Femur (tissue), 1 donor: ENCODE measurements around the gene POLL.

Experiments used
- DNase-seq: peaks from one replicate; pipeline ENCODE4 v3.0.0-alpha.2; 2017

POLL gene

DNA sequence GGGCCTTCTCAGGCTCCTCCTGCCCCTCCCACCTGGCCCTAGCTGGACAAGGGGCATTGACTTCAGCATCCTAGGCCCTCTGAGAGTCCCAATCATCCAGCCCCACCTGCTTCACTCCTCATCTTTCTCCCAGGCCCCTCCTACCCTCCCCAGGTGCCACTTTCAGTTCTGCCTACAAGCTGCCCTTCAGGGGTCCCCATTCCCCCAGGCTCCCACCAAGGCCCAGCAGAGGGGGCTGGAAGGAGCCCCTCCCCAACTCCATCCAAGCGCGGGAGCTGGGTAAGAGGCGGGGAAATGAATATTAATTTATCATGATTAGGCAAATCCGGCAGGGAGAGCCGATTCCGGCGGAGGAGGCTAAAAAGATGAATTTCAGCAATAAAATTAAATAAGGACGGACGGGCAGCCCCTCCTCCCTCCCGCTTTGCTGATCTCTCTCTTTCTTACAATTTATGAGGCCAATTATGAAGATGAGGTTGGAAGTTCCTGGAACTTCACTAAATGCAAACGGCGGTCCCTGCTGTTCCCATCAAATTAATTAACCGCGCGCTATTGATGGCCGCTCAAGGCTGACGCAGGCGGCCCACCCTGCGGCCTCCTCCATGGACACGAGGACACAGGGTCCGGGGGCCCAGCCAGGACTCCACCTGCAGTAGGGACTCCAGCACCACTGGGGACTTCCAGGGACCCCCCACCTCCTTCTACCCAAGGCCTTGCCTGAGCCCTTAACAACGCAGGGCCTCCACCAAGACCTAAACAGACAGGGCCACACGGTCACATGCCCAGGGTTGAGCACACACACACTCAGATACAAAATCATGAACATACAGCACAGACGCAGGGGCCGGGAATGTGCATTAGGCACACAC lies 13.9 kb downstream of the POLL start:
- DNase-seq = no peak

DNA sequence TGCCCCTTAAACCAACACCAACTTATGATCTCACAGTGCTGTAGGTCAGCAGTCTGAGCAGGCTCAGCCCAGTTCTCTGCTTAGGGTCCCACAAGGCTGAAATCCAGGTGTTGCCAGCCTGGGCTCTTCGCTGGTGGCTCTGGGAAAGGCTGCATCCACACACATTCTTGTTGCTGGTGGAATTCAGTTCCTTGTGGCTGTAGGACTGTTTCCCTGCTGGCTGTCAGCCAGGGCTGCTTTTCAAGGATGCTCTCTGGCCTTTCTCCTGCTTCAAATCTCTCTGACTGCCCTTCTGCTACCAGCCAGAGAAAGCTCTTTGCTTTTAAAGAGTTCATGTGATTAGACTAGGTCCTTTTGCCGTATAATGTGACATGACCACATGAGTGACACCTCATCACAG lies 15.3 kb downstream of the POLL start:
- no peak for DNase-seq

DNA sequence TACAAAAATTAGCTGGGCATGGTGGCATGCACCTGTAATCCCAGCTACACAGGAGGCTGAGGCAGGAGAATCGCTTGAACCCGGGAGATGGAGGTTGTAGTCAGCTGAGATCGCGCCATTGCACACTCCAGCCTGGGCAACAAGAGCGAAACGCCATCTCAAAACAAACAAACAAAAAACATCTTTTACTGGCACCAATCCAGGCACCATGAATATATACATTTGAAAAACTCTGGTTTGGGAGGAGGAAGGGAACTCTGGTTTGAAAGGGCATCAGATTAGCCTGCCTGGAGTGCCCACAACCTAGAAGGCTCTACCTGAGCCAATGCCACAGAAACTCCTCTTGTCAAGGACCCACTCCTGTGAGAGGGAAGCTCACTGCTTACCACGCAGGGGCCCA lies 15.9 kb downstream of the POLL start:
- DNase-seq = no peak

DNA sequence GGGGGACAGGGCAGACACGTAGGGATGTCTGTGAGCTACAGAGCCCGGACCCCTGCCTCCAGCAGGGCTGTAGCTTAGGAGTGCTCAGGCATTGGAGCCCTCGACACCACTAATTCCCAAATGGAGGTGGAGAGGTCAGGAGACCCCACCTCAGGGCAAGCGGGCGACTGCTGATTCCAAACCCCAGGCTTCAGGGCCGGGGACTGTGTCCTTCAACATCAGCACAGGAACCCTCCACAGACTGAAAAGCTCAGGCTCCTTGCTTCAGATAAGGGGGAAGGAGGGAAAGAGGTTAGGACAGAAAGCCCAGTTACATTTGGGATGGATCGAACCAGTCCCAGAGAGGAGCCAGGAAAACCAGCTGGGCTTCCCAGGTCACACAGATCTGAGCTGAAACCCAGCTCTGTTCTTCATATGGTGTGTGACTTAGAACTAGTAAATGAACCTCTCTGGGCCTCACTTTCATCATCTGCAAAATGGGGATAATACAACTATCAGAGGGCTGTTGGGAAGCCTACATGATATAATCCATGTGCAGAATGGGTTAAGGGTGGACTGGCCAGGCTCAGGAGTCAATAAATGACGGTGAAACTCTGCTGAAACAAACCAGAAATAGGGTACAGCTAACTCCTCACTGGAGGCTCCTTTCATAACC lies 16.7 kb downstream of the POLL start:
- DNase-seq = no peak

DNA sequence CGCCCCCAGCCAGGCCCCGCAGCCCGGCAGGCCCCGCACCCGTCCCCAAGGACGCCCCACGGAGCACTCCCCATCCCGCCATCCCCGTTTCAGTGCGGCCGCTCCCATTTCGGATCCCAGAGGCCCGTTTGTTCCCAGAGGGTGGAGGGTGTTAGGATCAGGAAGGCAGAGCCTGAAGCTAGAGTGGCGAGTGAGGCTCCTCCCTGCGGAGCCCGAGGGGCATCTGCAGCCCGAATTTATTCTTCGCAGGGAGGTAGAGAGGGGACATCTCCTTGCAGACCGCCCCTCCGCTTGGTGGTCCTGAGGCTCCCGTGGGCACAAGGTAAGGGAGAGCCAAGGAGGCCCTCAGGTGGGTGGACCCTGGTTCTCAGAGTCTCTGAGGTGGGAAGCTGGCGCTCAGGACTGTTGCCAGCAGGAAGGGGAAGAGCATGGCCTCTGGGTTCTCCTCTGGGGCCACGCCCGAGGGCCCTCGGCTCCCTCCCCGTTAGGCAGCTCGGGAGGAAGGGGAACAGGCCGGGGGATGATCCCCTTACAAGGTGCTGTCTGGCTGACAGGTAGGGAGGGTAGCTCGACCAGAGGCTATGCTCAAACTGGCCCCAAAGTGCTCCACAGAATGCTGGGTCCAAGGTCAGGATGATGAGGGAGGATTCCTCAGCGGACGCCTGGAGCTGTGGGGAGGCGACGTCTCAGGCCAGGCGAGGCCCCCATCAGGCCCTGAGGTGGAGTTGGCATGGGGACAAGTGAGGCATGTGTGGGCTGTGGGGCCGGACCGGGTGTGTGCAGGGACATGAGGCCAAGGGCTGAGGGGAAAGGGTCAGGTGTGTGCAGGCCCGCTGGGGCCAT lies 17.4 kb downstream of the POLL start:
- DNase-seq = peak; percentile 43

DNA sequence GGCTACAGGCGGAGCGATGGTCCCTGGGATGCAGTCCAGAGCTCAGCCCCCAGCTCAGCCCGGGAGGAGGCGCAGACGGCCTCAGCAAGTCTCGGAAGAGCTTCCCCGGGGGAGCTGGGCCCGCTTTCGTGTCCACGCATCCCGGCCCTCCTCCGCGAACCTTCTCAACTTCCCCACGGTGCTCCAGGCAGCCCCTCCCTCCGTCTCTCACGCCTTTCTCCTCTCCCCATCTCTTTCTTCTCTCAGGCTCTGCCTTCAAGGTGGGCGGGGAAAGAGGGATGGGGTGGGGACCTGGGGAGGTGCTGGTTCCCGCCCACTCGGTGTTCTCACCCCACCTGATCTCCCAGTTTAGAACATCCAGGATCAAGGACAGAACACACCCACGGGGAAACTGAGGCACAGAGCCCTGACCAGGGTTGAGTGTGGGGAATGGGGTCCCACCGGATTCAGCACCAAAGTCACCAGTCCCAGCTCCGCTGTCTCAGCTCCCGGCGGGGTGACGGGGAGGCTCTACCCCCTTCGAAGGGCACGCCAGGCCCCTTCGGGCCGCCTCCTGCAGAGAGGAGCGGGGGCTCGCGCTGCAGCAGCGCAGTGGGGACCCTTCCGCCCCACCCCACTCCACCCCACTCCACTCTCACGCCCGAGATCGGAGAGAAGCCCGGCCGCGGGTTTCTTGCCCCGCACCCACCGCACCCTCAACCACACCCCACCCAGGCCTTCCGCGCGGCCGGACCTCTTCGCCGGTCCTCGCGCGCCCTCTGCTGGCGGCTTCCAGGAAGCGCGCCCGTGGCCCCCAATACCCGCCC lies 18.2 kb downstream of the POLL start:
- DNase-seq = peak; percentile 88

DNA sequence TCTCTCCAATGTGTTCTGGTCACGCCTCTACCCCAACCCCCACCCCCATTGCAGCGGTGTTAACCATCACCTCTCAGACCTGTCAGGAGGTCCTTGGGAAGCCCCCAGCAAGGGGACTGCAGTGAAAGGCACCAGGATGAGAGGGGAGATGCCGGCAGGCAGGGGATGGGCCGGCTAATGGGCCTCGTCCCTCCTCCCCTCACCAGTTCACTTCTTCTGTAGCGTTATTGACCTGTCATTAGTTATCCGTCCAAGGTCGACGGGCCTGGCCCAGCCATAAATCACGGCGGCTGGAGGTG lies 18.8 kb downstream of the POLL start:
- peak; percentile 25 for DNase-seq

DNA sequence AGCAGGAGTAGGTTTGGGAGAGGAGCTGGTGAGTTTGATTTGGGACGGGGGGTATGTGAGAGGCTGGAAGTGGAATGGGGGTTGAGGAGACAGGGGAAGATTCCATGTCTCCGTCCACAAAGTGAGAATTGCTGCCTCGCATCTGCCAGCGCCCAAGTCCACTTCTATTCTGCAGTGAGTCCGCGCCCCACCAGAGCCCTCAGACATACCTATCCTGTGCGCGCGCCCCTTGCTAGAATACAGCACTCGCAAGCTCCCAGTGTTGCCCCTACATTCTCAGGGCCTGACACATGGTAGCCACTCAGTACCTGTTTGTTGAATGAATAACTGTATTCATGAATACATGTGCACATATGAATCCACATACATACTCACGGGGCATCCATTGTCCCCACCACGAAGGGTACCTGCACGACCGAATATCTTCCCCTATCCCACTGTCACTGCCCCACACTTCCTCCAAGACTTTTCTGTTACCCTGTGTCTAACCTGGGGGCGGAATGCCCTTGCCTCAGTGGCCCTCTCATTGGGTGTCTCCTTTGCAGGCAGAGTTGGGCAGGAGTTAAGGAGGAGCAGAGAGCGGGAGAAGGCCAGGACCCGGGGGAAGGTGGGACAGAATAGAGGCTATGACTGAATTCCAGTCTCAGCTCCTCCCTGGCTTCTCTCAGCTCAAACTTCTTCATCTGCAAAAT lies 19.9 kb downstream of the POLL start:
- DNase-seq = peak; percentile 15

DNA sequence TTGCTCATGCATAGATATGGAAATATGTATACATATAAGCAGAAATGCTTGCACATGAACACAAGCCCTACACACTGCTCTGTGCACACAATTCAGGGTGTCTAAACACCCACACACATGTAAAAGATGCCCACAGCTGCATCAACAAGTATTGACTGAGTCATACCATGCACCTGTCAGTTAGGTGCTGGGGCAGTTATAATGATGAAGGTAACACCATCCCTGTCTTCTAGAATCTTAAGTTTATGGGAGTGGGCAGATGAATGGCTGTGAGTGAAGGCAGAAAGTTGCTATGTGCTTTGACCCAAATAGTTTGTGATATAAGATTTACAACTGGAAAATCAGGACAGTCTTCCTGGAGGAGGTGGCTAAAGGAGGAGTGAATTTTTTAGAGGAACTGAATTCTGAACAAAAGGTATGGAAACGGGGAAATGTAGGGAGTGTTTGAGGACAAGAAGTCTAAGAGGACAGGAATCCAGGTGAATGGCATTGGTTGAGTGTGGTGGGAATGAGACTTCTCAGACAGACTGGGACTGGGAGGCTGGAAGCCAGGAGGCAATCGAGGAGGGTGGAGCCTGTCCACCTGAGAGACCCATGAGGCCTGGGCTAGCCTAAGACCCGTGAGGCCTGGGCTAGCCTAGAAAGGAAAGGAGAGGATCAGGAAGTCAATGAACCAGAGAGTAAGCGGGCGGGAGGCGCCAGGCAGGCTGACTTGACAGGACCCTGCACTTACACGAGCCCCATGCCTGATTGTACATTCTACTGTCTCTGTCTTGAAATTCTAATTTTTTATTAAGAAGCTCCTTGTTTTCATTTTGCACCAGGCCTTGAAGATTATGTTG lies 20.7 kb downstream of the POLL start:
- DNase-seq = peak; percentile 13

DNA sequence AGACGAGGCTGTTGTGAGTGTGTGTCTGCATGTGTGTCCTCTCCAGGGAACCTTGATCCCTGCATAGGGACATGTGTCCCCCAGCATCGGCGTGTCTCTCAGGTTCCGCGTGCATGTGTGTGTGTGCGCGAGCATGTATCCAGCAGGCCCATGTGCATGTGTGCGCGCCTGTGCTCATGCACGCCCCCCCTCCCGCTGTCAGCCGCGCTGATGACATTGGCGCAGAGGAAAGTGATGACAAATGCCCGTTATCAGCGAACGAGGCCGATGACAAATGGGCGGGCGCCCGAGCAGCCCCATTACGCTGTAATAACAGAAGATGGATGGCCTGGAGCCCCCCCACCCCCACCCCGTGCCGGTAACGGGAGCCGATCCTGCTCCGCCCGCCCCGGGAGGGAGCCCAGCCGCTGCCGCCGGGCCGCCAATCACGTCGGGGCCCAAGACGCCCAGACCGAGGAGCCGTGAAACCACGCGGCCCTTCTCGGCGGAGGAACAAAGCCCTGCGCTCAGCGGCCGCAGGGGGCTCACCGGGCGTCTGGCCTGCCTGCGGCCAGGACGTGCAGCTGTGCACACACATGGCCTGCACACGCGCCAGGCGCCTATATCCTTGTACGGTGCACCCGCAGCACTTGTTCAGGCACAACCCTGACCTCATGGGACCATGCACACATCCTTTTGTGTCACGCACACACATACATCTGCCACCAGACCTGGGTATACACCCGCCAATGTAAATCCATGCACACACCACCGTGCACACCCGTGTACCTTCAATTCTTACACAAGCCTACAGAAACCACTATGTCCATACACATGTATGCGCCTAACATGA lies 21.5 kb downstream of the POLL start:
- peak; percentile 49 for DNase-seq

DNA sequence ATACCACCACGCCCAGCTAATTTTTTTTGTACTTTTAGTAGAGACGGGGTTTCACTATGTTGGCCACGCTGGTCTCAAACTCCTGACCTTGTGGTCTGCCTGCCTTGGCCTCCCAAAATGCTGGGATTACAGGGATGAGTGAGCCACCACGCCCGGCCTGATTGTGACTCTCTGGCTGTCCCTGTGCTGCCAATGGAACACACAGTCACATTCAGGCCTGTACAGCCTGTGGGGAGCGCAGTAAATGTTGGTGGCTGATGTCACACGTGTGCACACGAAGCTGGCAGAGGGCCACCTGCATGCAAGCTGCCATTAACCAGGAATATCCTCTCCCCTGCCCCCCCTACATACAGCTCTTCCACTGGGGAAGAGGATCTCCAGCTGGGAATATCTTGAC lies 22.1 kb downstream of the POLL start:
- peak; percentile 24 for DNase-seq

DNA sequence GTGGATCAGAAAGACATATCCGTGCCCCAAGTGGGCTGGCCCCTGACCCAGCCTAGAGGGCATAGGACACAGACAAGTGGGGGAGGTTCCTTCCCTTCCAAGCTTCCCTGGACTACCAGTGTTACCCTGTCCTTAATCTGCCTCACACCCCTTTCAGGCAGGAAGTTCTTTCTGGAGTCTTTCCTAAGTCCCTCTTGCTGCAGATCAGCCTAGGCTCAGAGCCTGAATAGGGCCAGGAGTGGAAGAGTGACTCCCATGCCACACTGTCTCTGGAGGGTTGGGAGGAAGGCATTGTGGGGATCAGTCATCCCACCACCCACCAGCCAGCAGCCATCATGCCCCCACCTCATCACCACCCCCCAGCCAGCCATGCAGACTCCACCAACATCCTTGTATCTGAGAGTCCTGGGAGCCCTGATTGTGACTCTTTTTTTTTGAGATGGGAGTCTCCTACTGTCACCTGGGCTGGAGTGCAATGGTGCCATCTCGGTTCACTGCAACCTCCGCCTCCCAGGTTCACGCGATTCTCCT lies 22.6 kb downstream of the POLL start:
- peak; percentile 5 for DNase-seq

DNA sequence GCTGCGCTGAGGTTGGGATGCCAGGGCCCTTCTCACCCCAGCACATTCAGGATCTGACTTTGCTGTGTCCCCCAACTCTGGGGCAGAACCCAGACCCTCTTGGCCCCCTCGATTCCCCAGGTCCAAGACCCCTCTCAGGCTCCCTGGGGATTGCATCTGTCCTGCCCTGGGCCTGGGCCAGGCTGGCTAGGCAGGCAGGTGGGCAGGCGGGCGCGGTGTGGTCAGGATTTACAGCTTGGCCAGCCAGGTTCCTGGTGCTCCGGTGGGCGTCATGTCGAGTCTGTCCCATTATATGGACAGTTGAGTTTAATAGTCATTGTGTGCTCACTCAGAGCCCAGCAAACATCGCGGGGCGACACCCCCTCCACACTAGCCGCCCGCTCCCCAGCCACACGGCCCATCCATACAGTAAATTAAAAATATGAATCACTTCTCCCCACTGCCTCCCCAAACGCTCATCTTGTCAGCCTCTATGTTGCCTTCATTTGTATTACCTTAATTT lies 23.5 kb downstream of the POLL start:
- peak; percentile 10 for DNase-seq

DNA sequence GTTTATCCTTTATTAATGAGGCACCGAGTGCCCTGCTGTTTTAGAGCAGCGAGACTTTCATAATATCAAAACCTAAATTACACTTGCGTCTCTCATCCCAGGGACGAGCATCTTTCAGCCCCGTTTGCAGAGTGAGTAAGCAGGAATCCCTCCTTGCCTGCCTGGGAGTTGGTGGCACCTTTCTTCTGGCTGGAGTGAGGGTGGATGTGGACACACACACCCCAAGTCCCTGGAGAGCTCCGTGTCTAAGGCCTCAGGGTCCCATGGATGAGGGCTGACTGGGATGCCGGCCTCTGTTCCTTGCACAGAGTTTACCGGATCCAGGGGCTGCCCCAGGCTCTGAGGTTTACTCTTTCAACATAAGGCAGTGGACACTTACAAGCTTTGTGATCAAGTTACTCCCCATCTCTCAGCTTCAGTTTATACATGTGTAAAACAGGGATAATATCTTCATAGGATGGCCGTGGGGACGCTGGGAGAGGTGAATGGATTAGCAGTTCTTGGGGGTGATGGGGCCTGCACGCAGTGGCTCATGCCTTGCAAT lies 24.5 kb downstream of the POLL start:
- DNase-seq = peak; percentile 6

DNA sequence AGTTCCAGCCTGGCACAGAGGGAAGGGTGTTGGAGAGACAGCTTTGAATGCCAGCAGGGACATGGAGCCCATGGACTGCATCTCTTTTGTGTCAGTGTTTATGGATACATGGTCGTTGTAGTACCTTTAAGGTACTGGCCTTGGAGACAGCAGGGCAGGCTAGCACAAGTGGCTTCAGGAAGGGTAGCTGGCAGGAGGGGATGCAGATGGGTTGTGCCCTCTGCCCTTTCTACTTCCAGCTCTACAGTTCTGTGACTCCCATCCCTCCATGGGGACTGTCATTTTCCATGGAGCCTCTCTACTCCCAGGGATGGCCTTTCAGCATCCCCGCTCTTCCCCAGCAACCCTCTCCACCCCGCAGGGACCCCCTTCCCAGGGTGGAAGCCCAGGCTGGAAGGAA lies 25.1 kb downstream of the POLL start:
- DNase-seq = peak; percentile 17

DNA sequence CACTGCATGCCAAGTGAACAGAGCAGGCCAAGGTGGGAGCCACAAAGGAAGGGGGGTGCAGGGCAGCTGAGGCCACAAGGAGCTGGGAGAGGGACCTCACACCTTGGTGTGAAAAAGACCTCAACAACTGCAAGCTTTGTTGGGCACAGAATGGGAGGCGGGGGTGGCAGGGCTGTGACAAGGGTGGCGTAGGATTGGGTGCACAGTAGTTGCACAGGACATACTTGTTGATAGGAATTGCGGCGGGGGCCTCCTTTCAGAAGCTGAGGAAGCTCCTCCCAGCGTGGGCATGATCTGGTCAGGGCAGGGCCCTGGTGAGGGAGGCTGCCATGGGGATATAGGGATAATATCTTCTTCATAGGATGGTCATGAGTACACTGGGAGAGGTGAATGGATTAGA lies 25.8 kb downstream of the POLL start:
- peak; percentile 5 for DNase-seq

DNA sequence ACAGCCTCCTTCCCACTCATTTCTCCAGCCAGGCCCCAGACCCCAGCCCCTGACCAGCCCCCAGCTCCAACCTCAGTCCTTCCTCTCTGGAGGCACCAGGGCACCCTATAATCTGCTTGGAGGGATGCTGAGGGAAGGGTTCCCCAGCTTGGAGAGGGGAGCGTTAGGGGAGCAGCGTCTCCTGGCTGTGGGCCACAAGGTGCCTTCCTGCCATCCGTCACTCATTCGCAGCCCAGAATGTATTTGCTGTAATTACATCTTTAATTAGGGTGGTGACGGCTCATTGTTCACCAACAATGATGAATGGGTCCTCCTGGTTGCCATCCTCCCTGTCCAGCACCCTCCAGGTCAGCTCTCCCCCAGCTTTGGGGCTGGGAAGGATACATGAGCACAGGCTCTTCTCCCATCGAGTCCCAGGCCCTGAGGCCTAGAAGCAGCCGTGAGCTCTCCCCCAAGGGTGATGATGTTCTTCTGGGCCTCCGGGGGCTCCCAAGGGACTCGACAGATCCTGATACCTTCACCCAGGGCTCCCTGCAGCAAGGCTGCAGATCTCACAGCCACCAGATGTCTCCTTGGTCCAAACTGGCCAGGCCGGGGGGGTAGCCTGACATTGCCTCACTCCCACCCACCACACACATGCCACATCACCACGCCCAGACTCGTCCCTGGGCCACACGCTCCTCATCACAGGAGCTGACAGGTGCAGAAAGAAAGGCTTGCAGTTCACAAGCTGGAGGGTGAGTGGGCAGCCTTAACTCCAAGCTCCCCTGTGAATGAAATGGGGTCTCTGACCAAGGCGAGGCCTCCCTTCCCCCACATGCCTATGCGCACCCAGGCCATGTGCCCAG lies 26.8 kb downstream of the POLL start:
- DNase-seq = peak; percentile 1

DNA sequence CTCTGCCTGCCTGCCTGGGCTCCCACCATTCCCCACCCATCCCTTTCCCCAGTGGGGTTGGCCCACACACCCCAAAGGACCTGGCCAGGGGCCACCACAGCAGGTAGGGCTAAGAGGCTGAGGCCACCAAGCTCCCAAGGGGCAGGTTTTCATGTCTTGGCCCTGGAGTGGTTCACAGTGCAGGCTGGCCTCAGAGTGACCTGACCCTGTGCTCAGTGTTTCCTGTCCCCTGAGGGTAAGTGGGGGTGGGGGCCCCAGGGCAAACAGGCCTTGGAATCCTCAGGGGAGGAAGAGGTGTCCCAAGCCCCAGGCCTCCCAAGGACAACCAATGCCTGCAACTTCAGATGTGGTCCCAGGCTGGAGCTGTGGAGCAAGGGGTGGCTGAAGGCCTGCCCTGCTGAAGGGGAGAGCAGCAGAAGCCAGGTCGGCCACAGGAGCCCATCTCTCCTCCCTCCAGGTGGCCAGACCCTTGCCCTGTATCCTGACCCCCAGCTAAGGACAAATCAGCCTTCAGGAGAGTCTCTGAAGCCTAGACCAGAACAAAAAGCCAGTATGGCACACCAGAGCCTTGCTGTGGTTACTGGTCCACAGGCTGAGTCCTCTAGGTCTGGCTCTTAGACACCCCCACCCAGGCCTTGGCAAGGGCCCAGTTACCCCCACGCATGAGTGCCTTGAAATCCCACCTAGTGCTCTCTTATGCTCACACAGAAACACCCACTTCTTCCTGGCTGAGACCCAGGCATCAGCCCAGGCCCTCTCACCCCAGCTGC lies 27.6 kb downstream of the POLL start:
- no peak for DNase-seq
